DMS 273 (cell line): ENCODE results near the gene SPTAN1.

Experiments used
- DNase-seq: peaks from one replicate; lab custom pipeline; 2025; ENCODE audit not compliant: unreplicated experiment; lab: John Stamatoyannopoulos, UW

Gene SPTAN1

GRCh38 chr9:128631636-128632035 lies 79.2 kb downstream of the SPTAN1 start:
- no peak for DNase-seq

GRCh38 chr9:128632066-128632465 lies 79.7 kb downstream of the SPTAN1 start:
- no peak for DNase-seq

DNA sequence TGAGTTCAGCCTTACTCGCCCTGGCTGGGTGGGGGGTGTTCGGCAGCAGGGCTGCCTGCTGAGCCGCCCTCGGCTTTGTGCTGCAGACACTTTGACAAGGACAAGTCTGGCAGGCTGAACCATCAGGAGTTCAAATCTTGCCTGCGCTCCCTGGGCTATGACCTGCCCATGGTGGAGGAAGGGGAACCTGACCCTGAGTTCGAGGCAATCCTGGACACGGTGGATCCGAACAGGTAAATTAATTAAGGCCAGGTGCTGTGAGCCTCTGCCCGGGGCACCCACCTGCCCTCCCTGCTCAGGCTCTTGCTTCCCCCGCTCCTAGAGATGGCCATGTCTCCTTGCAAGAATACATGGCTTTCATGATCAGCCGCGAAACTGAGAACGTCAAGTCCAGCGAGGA lies 80.1 kb downstream of the SPTAN1 start:
- DNase-seq = no peak

GRCh38 chr9:128633057-128633456 lies 80.7 kb downstream of the SPTAN1 start:
- DNase-seq = no peak

DNA sequence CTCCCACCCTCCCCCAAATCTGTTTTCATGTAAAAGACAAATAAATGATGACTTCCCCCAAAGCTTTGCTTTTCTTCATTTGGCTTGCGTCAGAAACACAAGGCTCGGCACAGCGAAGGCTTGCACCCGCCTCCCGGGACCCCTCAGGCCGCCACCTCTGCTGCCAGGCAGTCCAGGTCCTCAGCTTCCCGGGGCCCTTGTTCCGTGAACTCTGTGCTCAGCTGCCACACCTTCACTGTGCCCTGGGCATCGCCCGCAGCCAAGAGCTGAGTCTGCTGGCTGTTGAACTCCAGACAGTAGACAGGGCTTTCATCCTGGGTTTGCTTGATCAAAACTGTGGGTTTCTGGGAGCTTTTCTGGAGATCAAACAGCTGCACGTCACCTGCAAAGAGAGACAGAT lies 81.2 kb downstream of the SPTAN1 start:
- DNase-seq = no peak

DNA sequence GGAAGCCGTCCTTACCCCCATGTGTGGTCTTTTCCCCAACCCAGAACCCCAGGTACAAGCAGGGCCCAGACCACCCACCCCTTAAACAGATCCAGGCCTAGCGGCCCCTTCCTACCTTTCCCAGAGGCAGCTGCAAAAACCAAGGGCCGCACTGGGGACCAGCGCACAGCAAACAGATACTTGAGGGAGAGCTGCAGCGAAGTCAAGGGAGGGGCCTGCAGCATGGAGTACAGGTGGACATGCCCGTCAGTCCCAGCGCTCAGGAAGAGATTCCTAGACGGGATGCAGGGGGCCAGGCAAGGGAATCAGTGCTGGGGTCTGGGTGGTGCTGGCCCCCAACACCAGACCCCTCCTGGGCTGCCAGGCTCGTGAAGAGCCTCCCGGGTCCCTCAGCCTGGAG lies 81.7 kb downstream of the SPTAN1 start:
- no peak for DNase-seq

DNA sequence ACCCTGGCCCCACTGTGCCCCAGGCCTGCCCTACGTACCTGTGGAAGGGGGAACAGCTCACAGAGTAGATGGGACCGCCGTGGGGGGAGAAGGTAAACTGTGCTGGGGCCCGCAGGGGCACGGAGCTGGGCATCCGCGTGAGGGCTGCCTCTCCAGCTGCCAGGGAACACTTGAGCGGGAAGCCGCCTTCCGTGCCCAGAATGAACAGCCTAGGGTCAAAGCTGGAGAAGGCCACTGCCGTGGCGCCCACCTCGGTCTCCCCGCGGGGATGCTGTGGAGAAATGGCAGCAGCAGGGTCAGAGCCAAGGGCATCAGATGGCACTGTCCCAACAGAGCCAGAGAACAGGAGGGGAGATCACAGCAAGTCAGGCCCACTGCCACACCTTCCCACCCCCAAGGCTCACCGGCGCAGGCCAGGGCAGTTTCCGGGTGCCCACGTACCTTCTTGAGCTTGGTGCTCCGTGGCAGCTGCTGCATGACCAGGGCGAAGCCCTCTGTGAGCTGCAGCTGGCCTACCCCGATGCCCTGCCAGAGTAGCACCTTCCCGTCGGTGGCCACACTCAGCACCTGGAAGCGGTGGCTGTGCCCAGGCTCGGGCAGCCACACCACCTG lies 82.4 kb downstream of the SPTAN1 start:
- no peak for DNase-seq

DNA sequence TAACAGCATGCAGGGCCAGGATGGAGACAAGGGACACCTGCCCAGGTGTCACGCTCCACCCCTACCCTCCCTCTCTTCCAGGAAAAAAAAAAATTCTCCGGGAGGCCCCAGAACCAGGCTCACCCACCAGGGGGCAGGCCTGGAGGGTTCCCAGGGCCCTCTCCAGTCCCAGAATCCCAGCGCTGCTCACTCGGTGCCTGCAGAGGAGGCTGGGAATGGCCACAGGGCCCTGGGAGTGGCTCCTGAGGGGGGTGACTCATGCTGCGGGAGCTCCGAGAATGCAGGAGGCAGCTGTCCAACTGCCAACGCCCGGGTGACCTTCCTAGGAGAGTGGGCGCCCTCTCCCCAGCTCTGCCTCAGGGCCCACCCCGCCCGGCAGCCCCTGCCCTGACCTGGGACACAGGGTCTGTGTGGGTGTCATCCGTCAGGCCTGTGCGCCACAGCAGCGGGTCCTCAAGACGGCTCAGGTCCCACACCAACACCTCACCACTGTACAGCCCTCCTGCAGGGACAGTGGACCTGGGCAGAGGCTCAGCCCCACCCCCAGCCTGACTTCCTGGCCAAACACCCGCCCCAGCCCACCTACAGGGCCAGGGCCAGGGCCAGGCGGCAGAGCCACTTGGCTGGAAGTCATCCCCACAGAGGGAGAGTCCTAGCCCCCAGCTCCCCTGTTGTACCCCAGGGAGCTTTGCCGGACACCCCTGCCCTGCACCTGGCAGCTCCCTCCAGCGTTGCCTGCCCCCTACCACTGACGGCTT lies 83.1 kb downstream of the SPTAN1 start:
- DNase-seq = peak; percentile 87

DNA sequence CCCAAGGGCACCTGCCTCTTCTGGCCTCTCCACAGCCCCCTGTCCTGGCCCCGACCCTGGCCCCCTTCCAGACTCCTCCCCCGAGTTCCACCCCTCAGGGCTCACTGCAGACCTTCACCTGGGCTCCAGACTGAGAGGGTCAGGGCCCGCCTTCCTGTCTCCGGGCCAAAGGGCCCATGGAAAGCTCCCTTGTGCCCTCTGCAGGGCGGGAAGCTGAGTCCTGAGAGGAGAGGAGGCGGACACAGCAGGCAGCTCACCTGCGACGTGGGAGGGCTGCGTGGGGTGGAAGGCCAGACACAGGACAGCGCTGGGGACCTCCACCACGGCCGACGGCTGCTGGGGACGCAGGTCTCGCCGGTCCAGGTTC lies 83.6 kb downstream of the SPTAN1 start:
- DNase-seq = peak; percentile 42

DNA sequence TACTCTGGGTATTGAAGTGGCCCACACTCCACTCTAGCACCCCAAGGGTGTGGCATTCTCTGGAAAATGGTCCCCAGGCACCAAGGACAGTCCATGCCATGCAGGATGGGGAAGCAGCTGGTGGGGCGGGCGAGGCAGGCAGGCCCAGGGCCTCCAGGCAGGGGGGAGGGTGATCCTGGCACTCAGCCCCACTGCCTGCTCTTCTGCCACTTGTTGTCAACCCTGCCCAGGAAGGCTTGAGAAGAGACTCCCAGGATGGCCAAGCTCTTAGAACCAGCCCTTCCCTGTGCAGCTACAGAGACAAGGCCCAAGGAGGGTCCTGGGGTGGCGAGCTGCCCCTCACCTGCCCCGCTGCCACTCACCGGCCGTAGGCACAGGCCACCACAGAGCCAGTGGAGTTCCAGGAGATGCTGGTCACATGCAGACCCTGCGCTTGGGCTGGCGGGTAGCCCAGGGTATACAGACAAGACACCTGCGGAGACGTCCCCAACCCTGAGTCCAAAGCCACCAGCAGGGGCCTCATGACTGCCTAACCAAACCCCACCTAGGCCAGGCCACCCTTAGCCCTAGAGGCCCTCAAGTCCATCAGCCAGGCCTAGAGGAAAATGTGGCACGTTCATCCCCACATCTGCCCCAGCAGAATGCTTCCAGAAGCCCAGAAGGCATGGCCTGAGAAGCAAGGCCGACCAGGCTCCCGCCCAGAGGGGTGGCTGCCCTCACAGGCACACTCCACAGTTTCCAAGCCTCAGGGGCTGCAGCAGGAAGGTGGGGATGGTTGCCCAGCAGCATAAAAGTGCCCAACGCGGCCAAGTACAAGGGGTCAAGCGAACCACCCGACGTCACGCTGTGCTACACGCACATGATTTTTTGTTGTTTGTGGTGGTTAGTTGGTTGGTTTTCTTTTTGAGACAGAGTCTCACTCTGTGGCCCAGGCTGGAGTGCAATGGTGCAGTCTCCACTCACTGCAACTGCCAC lies 84.5 kb downstream of the SPTAN1 start:
- peak; percentile 80 for DNase-seq

DNA sequence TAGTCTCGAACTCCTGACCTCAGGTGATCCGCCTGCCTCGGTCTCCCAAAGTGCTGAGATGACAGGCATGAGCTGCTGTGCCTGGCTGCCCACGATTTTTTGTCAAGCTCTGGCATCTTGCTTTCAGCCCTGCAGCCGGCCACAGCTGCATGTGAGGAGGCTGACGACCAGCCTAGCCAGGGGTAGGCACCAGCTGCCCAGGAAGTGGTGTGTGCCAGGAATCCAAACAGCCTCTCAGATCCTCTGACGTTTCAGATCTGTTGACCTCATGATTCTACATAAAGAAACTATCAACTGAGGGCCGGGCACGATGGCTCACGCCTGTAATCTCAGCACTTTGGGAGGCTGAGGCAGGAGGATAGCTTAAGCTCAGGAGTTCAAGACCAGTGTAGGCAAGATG lies 85.3 kb downstream of the SPTAN1 start:
- peak; percentile 76 for DNase-seq

DNA sequence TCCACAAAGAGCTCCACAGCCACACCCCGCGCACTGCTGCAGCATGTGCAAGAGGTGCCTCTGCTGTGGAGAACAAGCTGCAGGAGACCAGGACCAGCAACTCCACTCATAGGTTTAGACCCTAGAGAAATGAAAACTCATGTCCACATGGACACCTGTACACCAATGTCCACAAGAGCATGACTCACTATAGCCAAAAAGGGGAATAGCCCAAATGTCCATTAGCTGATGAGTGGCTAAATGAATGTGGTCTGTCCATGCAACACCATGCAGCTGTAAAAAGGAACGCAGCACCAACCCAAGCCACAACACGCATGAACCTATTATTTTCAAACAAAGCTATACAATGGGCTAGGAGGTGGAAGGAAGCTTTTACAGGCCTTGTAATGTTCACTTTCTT lies 86.2 kb downstream of the SPTAN1 start:
- DNase-seq = no peak

DNA sequence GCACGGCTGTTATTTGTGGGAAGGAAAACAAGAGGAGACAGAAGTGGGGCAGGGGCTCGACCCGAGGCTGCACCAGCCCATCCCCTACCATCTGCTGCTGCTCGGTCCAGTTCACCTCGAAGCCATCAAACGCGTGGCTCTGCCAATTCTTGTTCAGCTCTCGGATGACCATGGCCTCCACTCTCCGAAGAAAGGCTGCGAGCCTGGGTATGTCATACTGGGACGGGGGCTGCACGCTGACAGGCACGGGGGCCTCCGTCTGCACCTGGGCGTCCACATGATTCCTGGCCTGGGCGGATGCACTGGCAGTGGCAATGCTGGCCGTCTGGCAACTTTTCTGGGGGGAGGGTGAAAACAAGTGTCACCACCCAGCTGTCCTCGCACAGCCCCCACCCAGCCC lies 88.2 kb downstream of the SPTAN1 start:
- DNase-seq = no peak

- no peak for DNase-seq
Observed at GRCh38 chr9:128642675-128643245, 90.4 kb downstream of the SPTAN1 start.

GRCh38 chr9:128643519-128644300 lies 91.3 kb downstream of the SPTAN1 start:
- peak; percentile 34 for DNase-seq

DNA sequence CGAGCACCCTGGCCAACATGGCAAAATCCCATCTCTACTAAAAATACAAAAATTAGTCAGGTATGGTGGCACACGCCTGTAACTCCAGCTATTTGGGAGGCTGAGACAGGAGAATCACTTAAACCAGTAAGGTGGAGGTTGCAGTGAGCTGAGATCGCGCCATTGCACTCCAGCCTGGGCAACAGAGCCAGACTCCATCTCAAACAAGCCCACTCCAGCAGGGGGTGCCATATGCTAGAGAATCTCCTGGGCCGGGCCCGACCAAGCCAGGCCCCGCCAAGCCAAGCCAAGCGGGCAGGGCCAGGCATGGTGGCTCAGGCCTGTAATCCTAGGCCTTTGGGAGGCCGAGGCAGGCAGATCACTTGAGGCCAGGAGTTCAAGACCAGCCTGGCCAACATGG lies 95.8 kb downstream of the SPTAN1 start:
- peak; percentile 46 for DNase-seq

GRCh38 chr9:128651798-128652197 lies 99.4 kb downstream of the SPTAN1 start:
- DNase-seq = no peak

DNA sequence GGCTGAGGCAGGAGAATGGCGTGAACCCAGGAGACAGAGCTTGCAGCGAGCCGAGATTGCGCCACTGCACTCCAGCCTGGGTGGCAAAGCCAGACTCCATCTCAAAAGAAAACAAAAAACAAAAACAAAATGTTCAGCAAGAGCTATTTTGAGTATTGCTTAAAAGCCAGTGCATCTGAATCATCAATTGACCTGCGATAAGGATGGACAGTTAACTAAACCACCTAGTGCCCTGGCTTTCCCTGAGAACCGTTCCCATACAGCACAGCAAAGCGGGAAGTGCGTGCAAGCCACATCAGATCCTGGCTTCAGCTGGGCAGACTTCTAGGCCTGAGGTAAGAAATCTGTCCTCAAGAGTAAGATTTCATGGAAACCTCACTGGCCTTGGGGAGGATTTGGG lies 101.5 kb downstream of the SPTAN1 start:
- no peak for DNase-seq

DNA sequence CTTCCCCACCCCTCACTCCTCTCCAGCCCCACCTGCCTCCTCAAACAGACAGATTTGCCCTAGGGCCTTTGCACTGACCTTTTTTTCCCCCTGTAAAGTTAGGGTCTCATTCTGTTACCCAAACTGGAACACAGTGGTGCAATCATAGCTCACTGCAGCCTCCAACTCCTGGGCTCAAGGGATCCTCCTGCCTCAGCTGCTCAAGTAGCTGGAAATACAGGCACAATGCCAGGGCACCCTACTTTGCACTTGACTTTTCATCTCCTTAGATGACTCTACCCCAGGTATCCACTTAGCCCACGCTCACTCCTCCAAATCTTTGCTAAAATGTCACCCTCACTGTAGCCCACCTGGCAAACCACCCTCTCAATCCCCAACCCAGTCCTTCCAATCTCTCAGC lies 102.1 kb downstream of the SPTAN1 start:
- no peak for DNase-seq
